ENCODE results near the gene DENND1A. TPM values are rescaled to one million over a fixed set of nuclear protein-coding genes. Genes with fewer than 3 reads are reported as not detected.

DENND1A gene
- total and polyA plus RNA-seq, 2 donors from 2014 or later = 16.3 to 19.6 TPM

DNA sequence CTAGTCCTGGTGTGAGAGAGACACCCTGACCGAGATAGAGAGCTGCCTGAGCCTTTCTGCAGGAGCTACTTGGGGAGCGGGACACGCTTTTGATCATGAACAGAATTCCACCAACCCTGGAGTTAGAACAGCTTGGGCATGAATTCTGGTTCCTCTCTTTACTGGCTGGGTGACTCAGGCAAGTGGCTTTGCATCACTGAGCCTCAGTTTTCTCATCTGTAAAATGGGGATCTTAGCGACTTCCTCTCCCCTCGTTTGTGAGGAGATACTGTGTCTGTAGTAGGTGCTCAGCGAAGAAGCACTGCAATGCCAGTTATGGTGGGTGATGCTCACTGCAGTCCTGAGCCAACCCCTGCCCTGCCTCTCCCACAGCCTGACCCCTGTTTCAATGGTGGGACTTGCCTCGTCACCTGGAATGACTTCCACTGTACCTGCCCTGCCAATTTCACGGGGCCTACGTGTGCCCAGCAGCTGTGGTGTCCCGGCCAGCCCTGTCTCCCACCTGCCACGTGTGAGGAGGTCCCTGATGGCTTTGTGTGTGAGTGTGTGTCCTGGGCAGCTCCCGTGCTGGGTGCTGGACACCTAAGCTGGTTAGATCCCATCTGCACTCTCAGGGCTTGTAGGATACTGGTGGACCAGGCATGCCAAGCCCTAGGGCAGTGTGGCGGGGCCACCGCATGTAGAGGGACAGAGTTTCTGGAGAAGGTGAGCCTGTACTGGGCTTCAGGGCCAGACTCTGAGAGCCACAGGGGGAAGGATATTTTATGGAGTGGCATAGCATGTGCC, 557.9 kb downstream of the DENND1A start:
- DNase-seq (peak in 1 of 5 donors; percentile 64), FAIRE-seq (no peak)
- no peak overlapping the region for H3K9ac ChIP-seq (ENCODE audit: low read length in 3 of 3)
- H3K36me3 ChIP-seq (ENCODE audit: control insufficient read depth in 2 of 3, insufficient read depth in 3 of 3, low read length in 3 of 3) = no peaks in the 10 kb centered on the region
- intact Hi-C loops (cut with DNase I) = no loop called here
- no peak overlapping the region for H3K27ac ChIP-seq (ENCODE audit: low read depth in 2 of 2, low read length in 2 of 2)
- TF ChIP-seq, protein P1, sequence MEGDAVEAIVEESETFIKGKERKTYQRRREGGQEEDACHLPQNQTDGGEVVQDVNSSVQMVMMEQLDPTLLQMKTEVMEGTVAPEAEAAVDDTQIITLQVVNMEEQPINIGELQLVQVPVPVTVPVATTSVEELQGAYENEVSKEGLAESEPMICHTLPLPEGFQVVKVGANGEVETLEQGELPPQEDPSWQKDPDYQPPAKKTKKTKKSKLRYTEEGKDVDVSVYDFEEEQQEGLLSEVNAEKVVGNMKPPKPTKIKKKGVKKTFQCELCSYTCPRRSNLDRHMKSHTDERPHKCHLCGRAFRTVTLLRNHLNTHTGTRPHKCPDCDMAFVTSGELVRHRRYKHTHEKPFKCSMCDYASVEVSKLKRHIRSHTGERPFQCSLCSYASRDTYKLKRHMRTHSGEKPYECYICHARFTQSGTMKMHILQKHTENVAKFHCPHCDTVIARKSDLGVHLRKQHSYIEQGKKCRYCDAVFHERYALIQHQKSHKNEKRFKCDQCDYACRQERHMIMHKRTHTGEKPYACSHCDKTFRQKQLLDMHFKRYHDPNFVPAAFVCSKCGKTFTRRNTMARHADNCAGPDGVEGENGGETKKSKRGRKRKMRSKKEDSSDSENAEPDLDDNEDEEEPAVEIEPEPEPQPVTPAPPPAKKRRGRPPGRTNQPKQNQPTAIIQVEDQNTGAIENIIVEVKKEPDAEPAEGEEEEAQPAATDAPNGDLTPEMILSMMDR (IDR thresholded peaks at IDR 0.05; ENCODE audit: borderline replicate concordance, extremely low read depth, insufficient read depth) = no peak
- H3K27me3 ChIP-seq (ENCODE audit: control insufficient read depth, insufficient read depth, low read length) = no peaks in the 10 kb centered on the region
- peaks cover 0 to 10% (median 0%) of the 10 kb centered on the region in 3 donors for H3K4me1 ChIP-seq (ENCODE audit: control insufficient read depth in 2 of 3, insufficient read depth in 2 of 3, low read depth in 1 of 3, low read length in 3 of 3)
- no peak overlapping the region for H3K4me3 ChIP-seq (ENCODE audit: low read length in 3 of 3)
- H3K9me3 ChIP-seq (ENCODE audit: control insufficient read depth in 2 of 3, insufficient read depth in 1 of 3, low read length in 3 of 3) = no peaks in the 10 kb centered on the region

DNA sequence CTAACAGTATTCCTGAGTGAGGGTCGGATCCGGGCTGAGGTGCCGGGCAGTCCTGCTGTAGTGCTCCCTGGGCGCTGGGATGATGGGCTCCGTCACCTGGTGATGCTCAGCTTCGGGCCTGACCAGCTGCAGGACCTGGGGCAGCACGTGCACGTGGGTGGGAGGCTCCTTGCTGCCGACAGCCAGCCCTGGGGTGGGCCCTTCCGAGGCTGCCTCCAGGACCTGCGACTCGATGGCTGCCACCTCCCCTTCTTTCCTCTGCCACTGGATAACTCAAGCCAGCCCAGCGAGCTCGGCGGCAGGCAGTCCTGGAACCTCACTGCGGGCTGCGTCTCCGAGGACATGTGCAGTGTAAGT, 558.7 kb downstream of the DENND1A start:
- Histone ChIP-seq H3K4me3 (ENCODE audit: low read length in 3 of 3) (no peak overlapping the region), H3K36me3 (ENCODE audit: control insufficient read depth in 2 of 3, insufficient read depth in 3 of 3, low read length in 3 of 3) (no peaks in the 10 kb centered on the region), H3K27me3 (ENCODE audit: control insufficient read depth, insufficient read depth, low read length) (no peaks in the 10 kb centered on the region), H3K27ac (ENCODE audit: low read depth in 2 of 2, low read length in 2 of 2) (no peak overlapping the region), H3K9ac (ENCODE audit: low read length in 3 of 3) (no peak overlapping the region), H3K4me1 (ENCODE audit: control insufficient read depth in 2 of 3, insufficient read depth in 2 of 3, low read depth in 1 of 3, low read length in 3 of 3) (peaks cover 0 to 10% (median 0%) of the 10 kb centered on the region in 3 donors), H3K9me3 (ENCODE audit: control insufficient read depth in 2 of 3, insufficient read depth in 1 of 3, low read length in 3 of 3) (no peaks in the 10 kb centered on the region)
- peak in 2 of 5 donors; percentile 41 to 72 for DNase-seq
- intact Hi-C loops (cut with DNase I) = no loop called here
- TF ChIP-seq, protein P1 (IDR thresholded peaks at IDR 0.05; ENCODE audit: borderline replicate concordance, extremely low read depth, insufficient read depth) = no peak
- FAIRE-seq = no peak

DNA sequence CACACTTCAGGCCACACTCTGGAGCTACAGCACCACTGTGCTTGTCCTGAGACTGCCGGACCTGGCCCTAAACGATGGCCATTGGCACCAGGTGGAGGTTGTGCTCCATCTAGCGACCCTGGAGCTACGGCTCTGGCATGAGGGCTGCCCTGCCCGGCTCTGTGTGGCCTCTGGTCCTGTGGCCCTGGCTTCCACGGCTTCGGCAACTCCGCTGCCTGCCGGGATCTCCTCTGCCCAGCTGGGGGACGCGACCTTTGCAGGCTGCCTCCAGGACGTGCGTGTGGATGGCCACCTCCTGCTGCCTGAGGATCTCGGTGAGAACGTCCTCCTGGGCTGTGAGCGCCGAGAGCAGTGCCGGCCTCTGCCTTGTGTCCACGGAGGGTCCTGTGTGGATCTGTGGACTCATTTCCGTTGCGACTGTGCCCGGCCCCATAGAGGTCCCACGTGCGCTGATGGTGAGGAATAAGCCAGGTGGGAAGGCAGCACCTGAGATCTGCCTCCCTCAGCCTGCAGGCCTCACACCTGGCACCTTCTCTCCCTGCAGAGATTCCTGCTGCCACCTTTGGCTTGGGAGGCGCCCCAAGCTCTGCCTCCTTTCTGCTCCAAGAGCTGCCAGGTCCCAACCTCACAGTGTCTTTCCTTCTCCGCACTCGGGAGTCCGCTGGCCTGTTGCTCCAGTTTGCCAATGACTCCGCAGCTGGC, 559.2 kb downstream of the DENND1A start:
- Histone ChIP-seq H3K36me3 (ENCODE audit: control insufficient read depth in 2 of 3, insufficient read depth in 3 of 3, low read length in 3 of 3) (no peaks in the 10 kb centered on the region), H3K27ac (ENCODE audit: low read depth in 2 of 2, low read length in 2 of 2) (no peak overlapping the region), H3K9ac (ENCODE audit: low read length in 3 of 3) (no peak overlapping the region), H3K4me1 (ENCODE audit: control insufficient read depth in 2 of 3, insufficient read depth in 2 of 3, low read depth in 1 of 3, low read length in 3 of 3) (peaks cover 0 to 5% (median 0%) of the 10 kb centered on the region in 3 donors), H3K9me3 (ENCODE audit: control insufficient read depth in 2 of 3, insufficient read depth in 1 of 3, low read length in 3 of 3) (no peaks in the 10 kb centered on the region), H3K27me3 (ENCODE audit: control insufficient read depth, insufficient read depth, low read length) (no peaks in the 10 kb centered on the region), H3K4me3 (ENCODE audit: low read length in 3 of 3) (no peak overlapping the region)
- intact Hi-C loops (cut with DNase I) = no loop called here
- TF ChIP-seq, protein P1 (IDR thresholded peaks at IDR 0.05; ENCODE audit: borderline replicate concordance, extremely low read depth, insufficient read depth) = no peak
- FAIRE-seq (no peak), DNase-seq (no peak)

Data from kidney (tissue), 14 donors.